ENCODE data around the gene FOXB2.

Gene FOXB2

DNA sequence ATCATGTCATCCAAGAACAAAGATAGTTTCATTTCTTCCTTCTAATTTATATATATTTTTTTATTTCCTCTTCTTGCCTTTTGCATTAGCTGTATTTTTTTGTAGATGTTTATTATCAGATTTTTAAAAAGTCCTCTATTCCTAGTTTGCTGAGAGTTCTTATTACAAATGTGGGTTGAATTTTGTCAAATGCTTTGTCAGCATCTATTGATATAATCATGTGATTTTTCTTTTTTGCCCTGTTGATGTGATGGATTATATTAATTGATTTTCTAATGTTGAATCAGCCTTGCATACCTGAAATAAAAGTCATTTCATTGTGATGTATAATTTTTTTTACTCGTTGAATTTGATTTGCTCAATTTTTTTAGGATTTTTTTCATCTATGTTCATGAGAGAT is 46.9 kb downstream of the FOXB2 start:
- DNase-seq (ENCODE audit: low spot score) = no peak
